Left kidney (tissue), 2 donors: Measurements from ENCODE around the gene RGL3. TPM values are rescaled to one million over a fixed set of nuclear protein-coding genes. Genes with fewer than 3 reads are reported as not detected.
"Not testable (repeated sequence)": the region's sequence is repeated elsewhere in the genome, so short reads cannot be mapped to it uniquely, and the experiment has no call there.

ENCODE experiments used
- DNase-seq: peaks from one replicate; pipeline ENCODE4 v3.0.0-alpha.2; 2013
- polyA plus RNA-seq: library from polyadenylated mRNA; unstranded; fragments of 120-200 nt; gene quantifications from one replicate; pipeline ENCODE4 v1.2.1, GENCODE V29; 2013; ENCODE audit not compliant: insufficient read length

The RGL3 gene
- polyA plus RNA-seq, 1 donor, result 99.4 TPM

DNA sequence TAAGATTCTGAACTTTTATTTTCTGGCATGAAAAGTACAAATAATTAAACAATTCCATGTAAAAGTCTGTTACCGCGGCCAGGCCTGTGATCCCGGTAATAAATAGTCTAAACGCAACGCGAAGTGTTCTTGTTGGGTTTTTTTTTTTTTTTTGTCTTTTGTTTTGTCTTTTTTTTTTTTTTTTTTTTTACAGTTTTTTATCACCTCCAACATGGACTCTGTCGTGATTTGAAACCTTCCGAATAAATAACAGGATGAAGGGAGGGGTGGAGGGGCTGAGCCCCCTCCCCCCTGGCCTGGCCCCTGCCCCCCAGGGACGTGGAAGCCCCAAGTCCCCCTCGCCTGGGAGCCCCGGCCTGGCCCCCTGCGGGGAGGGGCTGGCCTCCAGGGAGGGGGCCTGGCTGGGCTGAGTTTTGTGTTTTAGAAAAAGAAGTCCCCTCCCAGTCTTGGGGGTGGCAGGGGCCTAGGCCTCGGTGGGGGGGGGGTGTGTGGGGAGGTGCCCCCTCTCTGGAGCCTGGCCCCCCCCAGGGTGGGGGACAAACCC, 32.3 kb upstream of the RGL3 start:
- DNase-seq, result no peak

DNA sequence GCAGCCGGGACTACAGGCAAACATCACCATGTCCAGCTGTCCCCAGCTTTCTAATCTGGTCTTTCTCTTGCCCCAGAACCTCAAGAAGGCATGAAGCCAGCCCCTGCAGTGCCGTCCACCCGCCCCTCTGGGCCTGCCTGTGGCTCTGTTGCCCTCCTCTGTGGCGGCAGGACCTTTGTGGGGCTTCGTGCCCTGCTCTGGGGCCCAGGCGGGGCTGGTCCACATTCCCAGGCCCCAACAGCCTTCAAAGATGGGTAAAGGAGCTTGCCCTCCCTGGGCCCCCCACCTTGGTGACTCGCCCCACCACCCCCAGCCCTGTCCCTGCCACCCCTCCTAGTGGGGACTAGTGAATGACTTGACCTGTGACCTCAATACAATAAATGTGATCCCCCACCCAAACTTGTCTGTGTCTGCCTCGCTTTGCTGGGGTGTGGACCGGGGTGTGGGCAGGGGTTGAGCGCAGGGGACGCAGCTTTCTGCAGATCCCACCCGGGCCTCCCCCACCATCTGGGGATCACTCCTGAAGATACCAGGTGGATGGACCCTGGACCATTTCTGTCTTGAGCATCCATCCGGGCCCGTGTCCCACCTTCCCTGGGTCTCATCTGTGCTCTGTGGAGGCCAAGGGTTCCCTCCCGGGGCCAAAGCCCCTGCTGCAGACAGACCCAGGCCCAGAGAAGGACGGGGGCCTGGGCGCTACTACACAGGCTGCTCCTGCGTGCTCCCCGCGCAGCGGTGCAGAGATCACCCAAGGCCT, 31.6 kb upstream of the RGL3 start:
- DNase-seq, result no peak

DNA sequence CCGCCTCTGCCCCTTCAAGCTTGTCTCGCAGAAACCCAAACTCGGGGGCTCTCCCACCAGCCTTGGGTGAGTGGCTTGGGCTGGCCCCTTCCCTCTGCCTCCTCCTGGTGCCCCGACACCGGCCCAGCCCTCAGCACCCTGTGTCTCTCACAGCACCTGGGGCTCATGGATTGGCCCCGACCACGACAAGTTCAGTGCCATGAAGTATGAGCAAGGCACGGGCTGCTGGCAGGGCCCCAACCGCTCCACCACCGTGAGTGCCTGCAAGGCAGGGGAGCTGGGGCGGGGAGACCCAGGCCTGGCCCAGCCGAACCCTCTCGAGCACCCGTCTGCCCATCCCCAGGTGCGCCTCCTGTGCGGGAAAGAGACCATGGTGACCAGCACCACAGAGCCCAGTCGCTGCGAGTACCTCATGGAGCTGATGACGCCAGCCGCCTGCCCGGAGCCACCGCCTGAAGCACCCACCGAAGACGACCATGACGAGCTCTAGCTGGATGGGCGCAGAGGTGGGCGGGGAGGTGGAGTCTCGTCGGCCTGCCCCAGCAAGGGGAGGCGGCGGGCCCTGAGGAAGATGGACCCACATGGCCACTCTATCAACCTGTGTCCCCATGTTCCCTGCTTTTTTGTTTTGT, 29.9 kb upstream of the RGL3 start:
- DNase-seq, result no peak

GRCh38 chr19:11448410-11448809, 29.3 kb upstream of the RGL3 start:
- no peak for DNase-seq

- DNase-seq, result no peak
Measured at GRCh38 chr19:11447347-11448262, 28.5 kb upstream of the RGL3 start.

GRCh38 chr19:11446652-11447301, 27.7 kb upstream of the RGL3 start:
- no peak for DNase-seq

GRCh38 chr19:11446271-11446651, 27.1 kb upstream of the RGL3 start:
- DNase-seq, result no peak

DNA sequence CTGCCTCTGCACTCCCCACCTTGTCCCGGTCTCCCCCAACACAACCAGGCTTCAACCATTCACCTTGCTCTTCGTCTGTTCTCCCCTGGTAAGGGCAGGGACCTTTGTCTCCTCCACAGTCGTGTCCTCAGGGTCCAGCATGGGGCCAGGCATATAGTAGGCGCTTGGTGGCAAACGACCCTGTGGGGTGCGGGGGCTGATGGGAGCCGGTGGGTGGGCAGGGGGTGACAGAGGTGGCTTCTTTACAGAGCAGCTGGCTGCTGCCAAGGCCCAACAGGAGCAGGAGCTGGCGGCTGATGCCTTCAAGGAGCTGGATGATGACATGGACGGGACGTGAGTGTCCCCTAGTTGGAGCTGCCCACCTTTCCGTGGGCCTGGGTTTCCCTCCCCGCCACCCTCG, 26.0 kb upstream of the RGL3 start:
- DNase-seq, result no peak

DNA sequence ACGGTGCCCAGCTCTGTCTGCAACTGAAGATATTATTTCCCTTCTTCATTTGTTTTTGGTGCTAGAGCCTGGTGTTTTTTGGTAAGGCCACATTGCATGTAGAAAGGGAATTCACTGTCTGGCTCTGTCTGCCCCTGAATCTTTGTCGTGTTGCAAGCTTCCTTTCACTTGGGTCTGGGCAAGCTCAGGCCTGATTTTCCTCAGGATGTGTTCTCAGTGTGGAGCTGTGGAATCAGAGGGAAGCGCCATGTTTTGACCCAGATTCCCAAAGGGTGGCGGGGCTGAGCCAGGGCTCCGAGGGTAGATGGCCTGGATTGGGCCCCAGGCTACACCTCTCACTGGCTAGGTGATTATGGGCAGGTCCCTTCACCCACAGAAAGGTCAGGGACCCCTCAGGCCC, 24.9 kb upstream of the RGL3 start:
- DNase-seq, result no peak

DNA sequence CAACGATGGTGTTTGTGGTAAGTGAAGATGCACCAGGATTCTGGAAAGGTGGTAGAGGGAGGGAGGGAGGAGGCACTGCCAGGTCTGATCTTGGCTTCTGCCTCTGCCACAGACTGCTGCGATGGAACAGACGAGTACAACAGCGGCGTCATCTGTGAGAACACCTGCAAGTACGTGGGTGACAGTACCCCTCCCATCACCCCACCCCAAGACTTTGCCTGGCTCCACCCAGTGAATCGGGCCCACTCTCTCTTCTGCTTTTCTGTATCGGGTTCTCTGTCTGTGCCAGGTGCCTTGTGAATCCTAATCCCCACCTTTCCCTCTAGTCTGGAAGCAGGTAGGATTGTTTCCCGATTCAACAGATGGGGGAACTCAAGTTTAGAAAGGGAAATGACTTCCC, 18.8 kb upstream of the RGL3 start:
- DNase-seq, result no peak

DNA sequence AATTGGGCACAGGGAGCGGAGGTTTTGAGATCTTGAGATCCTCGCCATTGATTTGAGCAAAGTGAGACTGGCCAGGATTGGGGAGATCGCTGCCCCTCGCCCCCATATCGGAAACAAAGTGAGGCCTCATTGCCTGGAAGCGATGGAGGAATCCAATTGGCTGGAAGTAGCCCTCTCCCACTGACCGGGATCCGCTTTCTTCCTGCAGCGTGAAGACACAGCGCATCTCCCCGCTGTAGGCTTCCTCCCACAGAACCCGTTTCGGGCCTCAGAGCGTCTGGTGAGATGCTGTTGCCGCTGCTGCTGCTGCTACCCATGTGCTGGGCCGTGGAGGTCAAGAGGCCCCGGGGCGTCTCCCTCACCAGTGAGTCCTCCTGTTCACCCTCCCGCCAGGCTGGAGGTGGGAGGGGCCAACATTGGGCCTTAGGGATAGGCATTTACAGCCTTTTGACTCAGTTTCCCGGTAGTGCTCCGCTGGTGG, 16.8 kb upstream of the RGL3 start:
- no peak for DNase-seq

- peak; percentile 100 for DNase-seq
Measured at GRCh38 chr19:11435057-11435832, 16.1 kb upstream of the RGL3 start, which contains the start of the genes ODAD3 and PRKCSH. Gene ODAD3, minus strand, starts transcription at chr19:11435121. Its CDS starts 105 bp downstream, at chr19:11435016. Gene PRKCSH, plus strand, starts transcription at chr19:11435635. Its CDS starts 483 bp downstream, at chr19:11436118.

- DNase-seq, result no peak
Measured at GRCh38 chr19:11434703-11435056, 15.6 kb upstream of the RGL3 start.

DNA sequence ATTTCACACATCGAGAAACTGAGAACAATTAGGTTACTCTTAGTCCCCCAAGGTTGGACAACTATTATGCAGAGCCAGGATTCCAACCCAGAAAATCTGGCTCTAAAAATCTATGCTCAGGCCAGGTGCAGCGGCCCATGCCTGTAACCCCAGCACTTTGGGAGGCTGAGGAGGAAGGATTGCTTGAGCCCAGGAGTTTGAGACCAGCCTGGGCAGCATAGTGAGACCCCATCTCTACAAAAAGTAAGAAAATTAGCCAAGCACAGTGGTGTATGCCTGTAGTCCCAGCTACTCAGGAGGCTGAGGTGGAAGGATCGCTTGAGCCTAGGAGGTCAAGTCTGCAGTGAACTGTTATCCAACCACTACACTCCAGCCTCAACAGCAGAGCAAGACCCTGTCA, 14.4 kb upstream of the RGL3 start:
- DNase-seq, result not testable (repeated sequence)

DNA sequence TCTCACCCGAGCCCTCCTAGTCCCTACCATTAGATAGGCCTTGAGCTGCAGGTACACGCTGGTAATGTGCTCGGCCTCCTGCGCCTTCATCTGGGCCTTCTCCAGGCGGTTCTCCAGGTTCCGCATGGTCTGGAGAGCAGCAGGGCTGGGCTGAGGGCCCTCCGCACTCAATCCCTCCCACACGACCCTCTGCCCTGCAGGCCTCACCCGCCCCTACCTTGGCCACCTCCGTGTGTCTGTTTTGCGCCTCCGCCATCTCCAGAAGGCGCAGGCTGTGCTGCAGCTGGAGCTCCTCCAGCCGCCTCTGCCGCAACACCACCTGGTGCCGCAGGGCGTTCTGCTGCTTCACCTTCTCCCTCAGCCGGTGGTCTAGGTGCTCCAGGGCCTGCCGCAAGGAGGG, 7.5 kb upstream of the RGL3 start:
- DNase-seq, result no peak

GRCh38 chr19:11425719-11426457, 6.8 kb upstream of the RGL3 start:
- no peak for DNase-seq

- no peak for DNase-seq
Measured at GRCh38 chr19:11423791-11424181, 4.7 kb upstream of the RGL3 start.

GRCh38 chr19:11423164-11423790, 4.2 kb upstream of the RGL3 start:
- DNase-seq, result no peak

DNA sequence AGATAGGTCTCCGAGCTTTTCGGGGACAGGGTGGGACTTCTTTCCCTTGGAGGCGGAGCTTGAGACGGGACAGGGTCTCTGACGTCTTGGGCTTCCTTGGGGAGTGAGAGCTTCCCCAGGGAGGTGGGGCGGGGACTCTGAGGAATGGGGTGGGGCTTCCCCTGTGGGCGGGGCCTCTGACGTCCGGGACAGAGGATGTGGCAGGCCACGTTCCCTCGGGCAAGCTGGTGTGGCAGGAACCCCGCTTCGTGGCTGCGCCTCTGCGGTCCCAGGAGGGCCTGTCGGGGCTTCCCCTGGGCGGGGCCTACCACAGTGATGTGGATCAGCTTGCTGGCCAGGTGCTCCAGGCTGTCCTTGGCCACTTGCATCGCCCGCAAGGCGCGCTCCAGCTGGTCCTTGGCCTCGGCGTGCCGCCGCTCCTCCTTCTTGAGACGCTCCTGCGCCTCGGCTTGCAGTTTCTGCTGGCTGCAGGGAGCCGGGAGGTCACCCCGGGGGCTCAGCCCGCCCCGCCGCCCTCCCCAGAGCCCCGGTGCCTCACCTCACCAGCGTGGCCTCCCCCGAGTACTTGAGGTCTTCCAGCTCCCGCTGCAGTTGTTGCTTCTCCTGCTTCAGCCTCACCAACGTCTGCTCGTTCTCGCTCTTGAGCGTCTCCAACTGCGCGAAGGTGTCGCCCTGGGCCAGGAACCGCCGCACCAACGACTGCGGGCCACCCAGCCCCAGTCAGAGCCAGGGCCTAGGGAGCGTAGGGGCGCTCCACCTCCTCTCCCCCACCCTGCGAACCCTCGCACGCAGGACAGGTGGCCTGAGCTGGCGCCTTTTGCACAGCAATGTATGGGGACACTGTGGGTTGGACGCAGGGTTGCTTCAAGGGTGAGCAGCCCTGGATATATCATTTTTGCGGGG, 3.3 kb upstream of the RGL3 start:
- DNase-seq, result no peak
